H9 (cell line): ENCODE measurements around the gene LCE1C. TPM values are rescaled to one million over a fixed set of nuclear protein-coding genes. Genes with fewer than 3 reads are reported as not detected.

Experiments
- DNase-seq: peaks from one replicate; pipeline ENCODE4 v3.0.0-alpha.2; 2017
- H2AFZ ChIP-seq: one replicate; pipeline ENCODE4 v1.6.1; 2013; ENCODE audit warnings: mild to moderate bottlenecking, low read length, control low read depth, moderate library complexity
- H2AK5ac ChIP-seq: 2 replicates; pipeline ENCODE4 v1.6.1; 2013; ENCODE audit warnings: low read length, control low read depth, mixed read lengths; ENCODE audit not compliant: insufficient read length
- H2BK120ac ChIP-seq: one replicate; pipeline ENCODE4 v1.6.1; 2013; ENCODE audit warnings: low read depth, mild to moderate bottlenecking, low read length, control low read depth, inconsistent platforms; ENCODE audit not compliant: poor library complexity, severe bottlenecking
- H2BK12ac ChIP-seq: 2 replicates; pipeline ENCODE4 v1.6.1; 2013; ENCODE audit warnings: low read length, control low read depth, mixed read lengths, low read depth; ENCODE audit not compliant: insufficient read length
- H2BK15ac ChIP-seq: 2 replicates; pipeline ENCODE4 v1.6.1; 2013; ENCODE audit warnings: low read depth, low read length, control low read depth
- H2BK20ac ChIP-seq: one replicate; pipeline ENCODE4 v1.6.1; 2013; ENCODE audit warnings: low read depth, mild to moderate bottlenecking, low read length, control low read depth, inconsistent platforms; ENCODE audit not compliant: poor library complexity, severe bottlenecking
- H2BK5ac ChIP-seq: 2 replicates; pipeline ENCODE4 v1.6.1; 2013; ENCODE audit warnings: low read length, control low read depth, mixed read lengths; ENCODE audit not compliant: insufficient read length
- H3K14ac ChIP-seq: 2 replicates; pipeline ENCODE4 v1.6.1; 2013; ENCODE audit warnings: low read length, control low read depth; ENCODE audit not compliant: insufficient read depth
- H3K18ac ChIP-seq: 2 replicates; pipeline ENCODE4 v1.6.1; 2013; ENCODE audit warnings: low read depth, mild to moderate bottlenecking, mixed read lengths, low read length, control low read depth; ENCODE audit not compliant: insufficient read length
- H3K23ac ChIP-seq: 2 replicates; pipeline ENCODE4 v1.6.1; 2013; ENCODE audit warnings: low read length, control low read depth, mixed read lengths, low read depth; ENCODE audit not compliant: insufficient read length
- H3K23me2 ChIP-seq: 2 replicates; pipeline ENCODE4 v1.6.1; 2013; ENCODE audit warnings: low read depth, mild to moderate bottlenecking, mixed read lengths, low read length, control low read depth; ENCODE audit not compliant: insufficient read length, poor library complexity, severe bottlenecking
- H3K27ac ChIP-seq: 2 replicates; pipeline ENCODE4 v1.5.1; 2013; ENCODE audit warnings: low read length, control low read depth, mixed read lengths, low read depth; ENCODE audit not compliant: insufficient read length
- H3K27me3 ChIP-seq: 2 replicates; pipeline ENCODE4 v1.6.1; 2013; ENCODE audit warnings: low read length, control low read depth, inconsistent platforms; ENCODE audit not compliant: insufficient read depth
- H3K4ac ChIP-seq: 2 replicates; pipeline ENCODE4 v1.6.1; 2013; ENCODE audit warnings: low read depth, mild to moderate bottlenecking, control low read depth, inconsistent platforms, low read length, moderate library complexity
- H3K4me1 ChIP-seq: 2 replicates; pipeline ENCODE4 v1.6.1; 2013; ENCODE audit warnings: low read length, control low read depth, inconsistent platforms; ENCODE audit not compliant: insufficient read depth
- H3K4me2 ChIP-seq: 2 replicates; pipeline ENCODE4 v1.6.1; 2013; ENCODE audit warnings: low read length, control low read depth, mixed read lengths; ENCODE audit not compliant: insufficient read length, insufficient read depth
- H3K56ac ChIP-seq: 2 replicates; pipeline ENCODE4 v1.6.1; 2013; ENCODE audit warnings: low read depth, mild to moderate bottlenecking, mixed read lengths, low read length, control low read depth; ENCODE audit not compliant: insufficient read length
- H3K79me1 ChIP-seq: 2 replicates; pipeline ENCODE4 v1.6.1; 2013; ENCODE audit warnings: low read depth, mild to moderate bottlenecking, moderate library complexity, low read length, control low read depth, inconsistent platforms; ENCODE audit not compliant: insufficient read depth, poor library complexity, severe bottlenecking
- H3K79me2 ChIP-seq: 2 replicates; pipeline ENCODE4 v1.6.1; 2013; ENCODE audit warnings: low read length, control low read depth, inconsistent platforms; ENCODE audit not compliant: insufficient read depth
- H3K9ac ChIP-seq: 2 replicates; pipeline ENCODE4 v1.6.1; 2013; ENCODE audit warnings: low read length, control low read depth, mixed read lengths; ENCODE audit not compliant: insufficient read length; ENCODE audit errors: extremely low read depth
- H3K9me3 ChIP-seq: one replicate; pipeline ENCODE4 v1.6.1; 2013; ENCODE audit warnings: low read depth, low read length, inconsistent platforms; ENCODE audit not compliant: control insufficient read depth
- H3T11ph ChIP-seq: one replicate; pipeline ENCODE4 v1.6.1; 2013; ENCODE audit warnings: mild to moderate bottlenecking, low read length, control low read depth, inconsistent platforms
- H4K20me1 ChIP-seq: one replicate; pipeline ENCODE4 v1.6.1; 2013; ENCODE audit not compliant: control insufficient read depth, insufficient read length, insufficient read depth
- H4K5ac ChIP-seq: 2 replicates; pipeline ENCODE4 v1.6.1; 2013; ENCODE audit warnings: low read depth, mild to moderate bottlenecking, mixed read lengths, low read length, control low read depth; ENCODE audit not compliant: insufficient read length
- H4K8ac ChIP-seq: replicated peaks from 2 replicates; pipeline ENCODE4 v1.6.1; 2013; ENCODE audit warnings: low read length, control low read depth, mixed read lengths, low read depth; ENCODE audit not compliant: insufficient read length
- H4K91ac ChIP-seq: 2 replicates; pipeline ENCODE4 v1.6.1; 2013; ENCODE audit warnings: low read depth, mild to moderate bottlenecking, moderate library complexity, mixed read lengths, low read length, control low read depth; ENCODE audit not compliant: insufficient read length
- H3K27ac Mint-ChIP-seq, 3 experiments: 2 replicates in 2 of 3; 3 replicates in 1 of 3; pipeline ENCODE4 v1.8.0; 2020 to 2021; ENCODE audit warnings: mixed read lengths in 3 of 3, mild to moderate bottlenecking in 1 of 3, moderate library complexity in 1 of 3
- H3K27me3 Mint-ChIP-seq: 2 replicates; pipeline ENCODE4 v1.8.0; 2021; ENCODE audit warnings: low read depth, mild to moderate bottlenecking, moderate library complexity, mixed read lengths
- H3K36me3 Mint-ChIP-seq, 3 experiments: 2 replicates in 2 of 3; 3 replicates in 1 of 3; pipeline ENCODE4 v1.8.0; 2020 to 2021; ENCODE audit warnings: low read depth in 3 of 3, mixed read lengths in 3 of 3; ENCODE audit not compliant: insufficient read depth in 1 of 3
- H3K4me1 Mint-ChIP-seq, 2 experiments: 2 replicates each; pipeline ENCODE4 v1.8.0; 2020; ENCODE audit warnings: mixed read lengths in 2 of 2
- H3K4me3 Mint-ChIP-seq, 2 experiments: 2 replicates in 1 of 2; 3 replicates in 1 of 2; pipeline ENCODE4 v1.8.0; 2020 to 2021; ENCODE audit warnings: mild to moderate bottlenecking in 2 of 2, mixed read lengths in 2 of 2, moderate library complexity in 1 of 2
- H3K9me3 Mint-ChIP-seq, 2 experiments: 2 replicates in 1 of 2; 3 replicates in 1 of 2; pipeline ENCODE4 v1.8.0; 2020; ENCODE audit warnings: mild to moderate bottlenecking in 2 of 2, mixed read lengths in 2 of 2, moderate library complexity in 1 of 2
- WGBS: extraction: QIAGEN DNeasy Blood & Tissue Kit; methylation state at CpG from one replicate; pipeline ENCODE4 v1.1.7; 2013; ENCODE audit warnings: missing lambda C conversion rate, low lambda C conversion rate, mixed read lengths; ENCODE audit not compliant: insufficient read length; ENCODE audit errors: extremely low coverage; 5-methylcytosine and 5-hydroxymethylcytosine counted together
- total RNA-seq: library from RNA; stranded (reverse); gene quantifications from 2 replicates; pipeline ENCODE4 v1.2.1, GENCODE V29; 2021
- TF ChIP-seq, protein P1 (sequence below): fragments of 200-600 bp; sonication (generic); conservative IDR thresholded peaks from 3 replicates; pipeline ENCODE4 v1.8.0; 2021; ENCODE audit warnings: antibody characterized with exemption, mild to moderate bottlenecking

LCE1C gene
- total RNA-seq, 1 experiment from 2014 or later = not detected

DNA sequence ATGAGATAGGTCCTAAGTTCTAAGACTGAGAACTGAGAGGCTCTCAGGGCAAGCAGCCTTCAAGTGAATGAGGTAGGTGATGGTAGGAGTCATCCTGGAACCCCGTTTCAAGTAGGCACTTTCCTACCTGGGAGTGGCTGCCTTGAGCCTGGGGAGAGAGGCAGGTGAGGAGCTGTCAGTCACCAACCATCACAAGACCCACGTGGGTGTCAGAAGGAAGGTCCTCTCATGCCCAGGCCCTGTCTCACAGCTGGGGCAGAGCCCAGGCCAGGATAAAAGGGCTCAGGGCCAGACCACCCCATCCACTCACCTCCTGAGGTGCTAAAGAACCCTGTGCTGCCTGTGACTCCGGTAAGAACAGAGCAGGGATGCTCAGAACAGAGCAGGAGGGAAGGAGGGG lies 10.0 kb downstream of the LCE1C start, which contains the start of gene LCE1D:
Gene LCE1D (plus strand): TSS at position 301 of the 400 bp plus-strand sequence. CDS start 1,074 bp downstream, outside the sequence.
- no peaks in the 10 kb centered on the region for H3K4me1 Mint-ChIP-seq
- peaks cover 4 to 22% (median 11%) of the 10 kb centered on the region in 3 experiments for H3K36me3 Mint-ChIP-seq
- H3K9me3 Mint-ChIP-seq = peaks cover 88 to 93% of the 10 kb centered on the region in 2 experiments
- H2BK20ac ChIP-seq = no peak within 1 kb of the TSS
- H2BK5ac ChIP-seq = no peak within 1 kb of the TSS
- H4K20me1 ChIP-seq = no peaks in the 10 kb centered on the region
- no peak within 1 kb of the TSS for H4K8ac ChIP-seq
- no peak within 1 kb of the TSS for H2AK5ac ChIP-seq
- H3K4me1 ChIP-seq = no peaks in the 10 kb centered on the region
- H4K91ac ChIP-seq = no peak within 1 kb of the TSS
- WGBS = no CpG with 5 or more reads among the region's 3 CpGs
- H2BK12ac ChIP-seq = no peak within 1 kb of the TSS
- TF ChIP-seq, protein P1, sequence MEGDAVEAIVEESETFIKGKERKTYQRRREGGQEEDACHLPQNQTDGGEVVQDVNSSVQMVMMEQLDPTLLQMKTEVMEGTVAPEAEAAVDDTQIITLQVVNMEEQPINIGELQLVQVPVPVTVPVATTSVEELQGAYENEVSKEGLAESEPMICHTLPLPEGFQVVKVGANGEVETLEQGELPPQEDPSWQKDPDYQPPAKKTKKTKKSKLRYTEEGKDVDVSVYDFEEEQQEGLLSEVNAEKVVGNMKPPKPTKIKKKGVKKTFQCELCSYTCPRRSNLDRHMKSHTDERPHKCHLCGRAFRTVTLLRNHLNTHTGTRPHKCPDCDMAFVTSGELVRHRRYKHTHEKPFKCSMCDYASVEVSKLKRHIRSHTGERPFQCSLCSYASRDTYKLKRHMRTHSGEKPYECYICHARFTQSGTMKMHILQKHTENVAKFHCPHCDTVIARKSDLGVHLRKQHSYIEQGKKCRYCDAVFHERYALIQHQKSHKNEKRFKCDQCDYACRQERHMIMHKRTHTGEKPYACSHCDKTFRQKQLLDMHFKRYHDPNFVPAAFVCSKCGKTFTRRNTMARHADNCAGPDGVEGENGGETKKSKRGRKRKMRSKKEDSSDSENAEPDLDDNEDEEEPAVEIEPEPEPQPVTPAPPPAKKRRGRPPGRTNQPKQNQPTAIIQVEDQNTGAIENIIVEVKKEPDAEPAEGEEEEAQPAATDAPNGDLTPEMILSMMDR = no peak
- H3K79me1 ChIP-seq = no peaks in the 10 kb centered on the region
- no peak within 1 kb of the TSS for H3K27ac ChIP-seq
- no peak within 1 kb of the TSS for H2AFZ ChIP-seq
- no peak within 1 kb of the TSS for H3K56ac ChIP-seq
- no peak within 1 kb of the TSS for H2BK120ac ChIP-seq
- no peaks in the 10 kb centered on the region for H3K79me2 ChIP-seq
- no peak within 1 kb of the TSS for H3K4me3 Mint-ChIP-seq
- no peaks in the 10 kb centered on the region for H3K27me3 Mint-ChIP-seq
- H3K18ac ChIP-seq = no peak within 1 kb of the TSS
- H3K14ac ChIP-seq = no peak within 1 kb of the TSS
- H2BK15ac ChIP-seq = no peak within 1 kb of the TSS
- no peak within 1 kb of the TSS for H3K27ac Mint-ChIP-seq
- no peak within 1 kb of the TSS for H3K4ac ChIP-seq
- no peak within 1 kb of the TSS for H3K23ac ChIP-seq
- no peak within 1 kb of the TSS for H3T11ph ChIP-seq
- H3K9me3 ChIP-seq = peaks cover 61% of the 10 kb centered on the region
- no peaks in the 10 kb centered on the region for H3K23me2 ChIP-seq
- DNase-seq = no peak
- H3K9ac ChIP-seq = no peak within 1 kb of the TSS
- H3K27me3 ChIP-seq = no peaks in the 10 kb centered on the region; the same call in 1 of the 2 replicates
- H3K4me2 ChIP-seq = no peak within 1 kb of the TSS
- no peak within 1 kb of the TSS for H4K5ac ChIP-seq
